Measurements from ENCODE around the gene SLC38A10. TPM values are rescaled to one million over a fixed set of nuclear protein-coding genes. Genes with fewer than 3 reads are reported as not detected.

SLC38A10 gene
- total and polyA plus RNA-seq, 2 of the 13 experiments (the other 11 are each of a cell fraction or from before 2014, with no cell fraction given), result 23.4 to 55.8 TPM

DNA sequence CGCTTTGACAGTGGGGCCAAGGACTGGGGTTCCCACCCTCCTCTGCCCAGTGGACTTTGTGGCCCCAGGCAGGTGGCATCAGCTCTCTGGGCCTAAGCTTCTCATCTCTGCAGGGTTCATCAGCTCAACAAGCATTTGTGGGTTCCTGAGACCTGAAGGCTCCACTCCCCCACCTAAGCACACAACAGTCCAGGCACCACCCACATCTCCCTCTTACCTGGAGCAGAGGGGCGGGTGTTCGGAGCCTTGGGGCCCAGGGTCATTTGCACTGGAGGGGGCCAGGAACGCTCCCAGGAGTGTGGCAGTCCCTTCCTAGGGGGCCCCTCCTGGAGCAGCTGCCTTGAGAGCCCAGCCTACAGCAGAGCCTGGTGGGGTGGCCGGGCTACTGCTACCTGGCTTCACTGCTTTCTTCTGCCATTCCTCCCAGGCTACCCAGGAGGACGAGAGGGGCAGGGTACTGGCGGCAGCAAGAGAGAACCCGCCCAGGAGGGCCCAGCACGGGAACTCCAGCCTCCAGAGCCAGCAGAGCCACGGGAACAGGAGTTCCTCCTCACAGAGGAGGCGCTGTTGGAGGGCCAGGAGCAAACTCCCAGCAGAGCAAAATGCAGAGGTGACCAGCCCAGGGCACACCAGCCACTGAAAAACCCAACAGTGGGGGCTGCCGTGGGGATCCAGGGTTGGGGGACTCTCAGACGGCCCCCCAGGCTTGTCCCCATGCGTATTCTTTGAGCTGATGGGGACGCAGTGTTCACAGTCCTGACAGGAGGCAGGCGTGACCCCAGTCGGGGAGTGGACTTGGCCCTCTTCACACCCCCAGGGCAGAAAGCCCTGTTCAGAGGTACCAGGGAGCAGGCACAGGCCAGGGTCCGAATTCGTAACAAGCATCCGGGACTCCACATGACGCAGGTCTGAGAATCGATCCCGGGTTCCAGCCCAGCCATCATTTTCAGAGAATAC is 35.1 kb upstream of the SLC38A10 start (continued):
- no peak for TF ChIP-seq NCOR1 (IDR thresholded peaks at IDR 0.05; ENCODE audit: borderline replicate concordance, low read length)
- TF ChIP-seq, protein P1, sequence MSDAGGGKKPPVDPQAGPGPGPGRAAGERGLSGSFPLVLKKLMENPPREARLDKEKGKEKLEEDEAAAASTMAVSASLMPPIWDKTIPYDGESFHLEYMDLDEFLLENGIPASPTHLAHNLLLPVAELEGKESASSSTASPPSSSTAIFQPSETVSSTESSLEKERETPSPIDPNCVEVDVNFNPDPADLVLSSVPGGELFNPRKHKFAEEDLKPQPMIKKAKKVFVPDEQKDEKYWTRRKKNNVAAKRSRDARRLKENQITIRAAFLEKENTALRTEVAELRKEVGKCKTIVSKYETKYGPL (CRISPR knock-in tag; IDR thresholded peaks at IDR 0.05), result no peak
- no peak for TF ChIP-seq ZNF367 (CRISPR knock-in tag; IDR thresholded peaks at IDR 0.05; ENCODE audit: borderline replicate concordance)
- TF ChIP-seq KAT2B (IDR thresholded peaks at IDR 0.05; ENCODE audit: borderline replicate concordance, low read depth, low read length), result no peak
- TF ChIP-seq ZNF317 (CRISPR knock-in tag; IDR thresholded peaks at IDR 0.05), result no peak
- TF ChIP-seq EZH2 (conservative IDR thresholded peaks at IDR 0.05; ENCODE audit: low read depth, low read length), result peak; percentile 77; the same call in 1 of the 2 replicates
- no peak for TF ChIP-seq PPARG (CRISPR knock-in tag; conservative IDR thresholded peaks at IDR 0.05)
- no peak for TF ChIP-seq JUNB (CRISPR knock-in tag; IDR thresholded peaks at IDR 0.05; ENCODE audit: borderline replicate concordance)
- TF ChIP-seq ZNF841 (CRISPR knock-in tag; IDR thresholded peaks at IDR 0.05; ENCODE audit: borderline replicate concordance), result no peak
- peak; percentile 41; the same call in 1 of the 2 replicates for TF ChIP-seq ZNF788 (CRISPR knock-in tag; IDR thresholded peaks at IDR 0.05; ENCODE audit: borderline replicate concordance)
- peak; percentile 45; the same call in 1 of the 2 replicates for TF ChIP-seq HIVEP1 (CRISPR knock-in tag; IDR thresholded peaks at IDR 0.05)
- TF ChIP-seq ETV5 (CRISPR knock-in tag; IDR thresholded peaks at IDR 0.05; ENCODE audit: borderline replicate concordance), result no peak
- TF ChIP-seq HMGA1 (CRISPR knock-in tag; conservative IDR thresholded peaks at IDR 0.05), result no peak
- TF ChIP-seq, protein P2, sequence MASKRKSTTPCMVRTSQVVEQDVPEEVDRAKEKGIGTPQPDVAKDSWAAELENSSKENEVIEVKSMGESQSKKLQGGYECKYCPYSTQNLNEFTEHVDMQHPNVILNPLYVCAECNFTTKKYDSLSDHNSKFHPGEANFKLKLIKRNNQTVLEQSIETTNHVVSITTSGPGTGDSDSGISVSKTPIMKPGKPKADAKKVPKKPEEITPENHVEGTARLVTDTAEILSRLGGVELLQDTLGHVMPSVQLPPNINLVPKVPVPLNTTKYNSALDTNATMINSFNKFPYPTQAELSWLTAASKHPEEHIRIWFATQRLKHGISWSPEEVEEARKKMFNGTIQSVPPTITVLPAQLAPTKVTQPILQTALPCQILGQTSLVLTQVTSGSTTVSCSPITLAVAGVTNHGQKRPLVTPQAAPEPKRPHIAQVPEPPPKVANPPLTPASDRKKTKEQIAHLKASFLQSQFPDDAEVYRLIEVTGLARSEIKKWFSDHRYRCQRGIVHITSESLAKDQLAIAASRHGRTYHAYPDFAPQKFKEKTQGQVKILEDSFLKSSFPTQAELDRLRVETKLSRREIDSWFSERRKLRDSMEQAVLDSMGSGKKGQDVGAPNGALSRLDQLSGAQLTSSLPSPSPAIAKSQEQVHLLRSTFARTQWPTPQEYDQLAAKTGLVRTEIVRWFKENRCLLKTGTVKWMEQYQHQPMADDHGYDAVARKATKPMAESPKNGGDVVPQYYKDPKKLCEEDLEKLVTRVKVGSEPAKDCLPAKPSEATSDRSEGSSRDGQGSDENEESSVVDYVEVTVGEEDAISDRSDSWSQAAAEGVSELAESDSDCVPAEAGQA (IDR thresholded peaks at IDR 0.05; ENCODE audit: low read depth), result no peak
- TF ChIP-seq, protein P2 (CRISPR knock-in tag; IDR thresholded peaks at IDR 0.05; ENCODE audit: borderline replicate concordance), result no peak
- TF ChIP-seq ZFX (CRISPR knock-in tag; IDR thresholded peaks at IDR 0.05; ENCODE audit: low read depth), result no peak; the same call in none of the 2 replicates
- TF ChIP-seq PHB2 (IDR thresholded peaks at IDR 0.05; ENCODE audit: partially characterized antibody), result no peak
- TF ChIP-seq, protein P3, sequence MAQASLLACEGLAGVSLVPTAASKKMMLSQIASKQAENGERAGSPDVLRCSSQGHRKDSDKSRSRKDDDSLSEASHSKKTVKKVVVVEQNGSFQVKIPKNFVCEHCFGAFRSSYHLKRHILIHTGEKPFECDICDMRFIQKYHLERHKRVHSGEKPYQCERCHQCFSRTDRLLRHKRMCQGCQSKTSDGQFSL (CRISPR knock-in tag; IDR thresholded peaks at IDR 0.05), result no peak
- TF ChIP-seq ZNF614 (CRISPR knock-in tag; IDR thresholded peaks at IDR 0.05; ENCODE audit: borderline replicate concordance), result no peak
- TF ChIP-seq ZNF484 (CRISPR knock-in tag; IDR thresholded peaks at IDR 0.05; ENCODE audit: borderline replicate concordance, low read depth), result no peak
- no peak for TF ChIP-seq MAFK (conservative IDR thresholded peaks at IDR 0.05 in 1 of 2, IDR thresholded peaks at IDR 0.05 in 1 of 2; ENCODE audit: low read length in 2 of 2)
- no peak for TF ChIP-seq ZNF230 (CRISPR knock-in tag; IDR thresholded peaks at IDR 0.05)
- peak; percentile 73 for TF ChIP-seq RBM39 (IDR thresholded peaks at IDR 0.05; ENCODE audit: low read depth, low read length, poor library complexity, severe bottlenecking)

Data from HepG2 (cell line).